ENCODE results near the gene KIF3C.
"Not testable (repeated sequence)": the region's sequence is repeated elsewhere in the genome, so short reads cannot be mapped to it uniquely, and the experiment has no call there.

The KIF3C gene

GRCh38 chr2:25909574-25909973, 72.7 kb downstream of the KIF3C start:
- DNase-seq (ENCODE audit: low spot score in 2 of 2); H3K4me3 ChIP-seq; H3K9me3 ChIP-seq; H3K27me3 ChIP-seq (ENCODE audit: low read depth); H3K36me3 ChIP-seq (replicated peaks); in situ Hi-C loops (cut with MboI; ENCODE audit: low sequenced_read_pairs): not testable (repeated sequence)
- H3K4me1 ChIP-seq, result peaks cover 26% of the 10 kb centered on the region

- no peaks in the 10 kb centered on the region for H3K27me3 ChIP-seq (ENCODE audit: low read depth)
- no peak overlapping the region for H3K4me3 ChIP-seq
- DNase-seq (ENCODE audit: low spot score in 2 of 2), result no peak
- peaks cover 5% of the 10 kb centered on the region for H3K4me1 ChIP-seq
- H3K9me3 ChIP-seq, result no peaks in the 10 kb centered on the region
- in situ Hi-C loops (cut with MboI; ENCODE audit: low sequenced_read_pairs), result no loop called here
- H3K36me3 ChIP-seq (replicated peaks), result no peaks in the 10 kb centered on the region
These were observed 77.2 kb downstream of the KIF3C start for GRCh38 chr2:25905126-25905525.

- no peaks in the 10 kb centered on the region for H3K4me1 ChIP-seq
- in situ Hi-C loops (cut with MboI; ENCODE audit: low sequenced_read_pairs), result no loop called here
- H3K27me3 ChIP-seq (ENCODE audit: low read depth), result no peaks in the 10 kb centered on the region
- no peaks in the 10 kb centered on the region for H3K36me3 ChIP-seq (replicated peaks)
- H3K9me3 ChIP-seq, result no peaks in the 10 kb centered on the region
- no peak overlapping the region for H3K4me3 ChIP-seq
- no peak for DNase-seq (ENCODE audit: low spot score in 2 of 2)
These were observed 79.0 kb downstream of the KIF3C start for GRCh38 chr2:25903216-25903776.

GRCh38 chr2:25899404-25899970, 82.8 kb downstream of the KIF3C start:
- no peaks in the 10 kb centered on the region for H3K36me3 ChIP-seq (replicated peaks)
- no peaks in the 10 kb centered on the region for H3K27me3 ChIP-seq (ENCODE audit: low read depth)
- H3K4me1 ChIP-seq, result peaks cover 17% of the 10 kb centered on the region
- no peak for DNase-seq (ENCODE audit: low spot score in 2 of 2)
- H3K4me3 ChIP-seq, result no peak overlapping the region
- no peaks in the 10 kb centered on the region for H3K9me3 ChIP-seq
- in situ Hi-C loops (cut with MboI; ENCODE audit: low sequenced_read_pairs), result no loop called here

- in situ Hi-C loops (cut with MboI; ENCODE audit: low sequenced_read_pairs), result no loop called here
- Histone ChIP-seq H3K27me3 (ENCODE audit: low read depth) (no peaks in the 10 kb centered on the region), H3K4me3 (no peak overlapping the region), H3K9me3 (no peaks in the 10 kb centered on the region), H3K36me3 (replicated peaks) (no peaks in the 10 kb centered on the region), H3K4me1 (peaks cover 17% of the 10 kb centered on the region)
- no peak for DNase-seq (ENCODE audit: low spot score in 2 of 2)
These were observed 84.8 kb downstream of the KIF3C start for GRCh38 chr2:25897506-25897905.

GRCh38 chr2:25896308-25896707, 86.0 kb downstream of the KIF3C start:
- H3K27me3 ChIP-seq (ENCODE audit: low read depth); in situ Hi-C loops (cut with MboI; ENCODE audit: low sequenced_read_pairs); DNase-seq (ENCODE audit: low spot score in 2 of 2); H3K4me3 ChIP-seq; H3K9me3 ChIP-seq; H3K36me3 ChIP-seq (replicated peaks): not testable (repeated sequence)
- H3K4me1 ChIP-seq, result peaks cover 17% of the 10 kb centered on the region

GRCh38 chr2:25895610-25896009, 86.7 kb downstream of the KIF3C start:
- no peaks in the 10 kb centered on the region for H3K27me3 ChIP-seq (ENCODE audit: low read depth)
- in situ Hi-C loops (cut with MboI; ENCODE audit: low sequenced_read_pairs), result no loop called here
- no peak overlapping the region for H3K4me3 ChIP-seq
- no peaks in the 10 kb centered on the region for H3K36me3 ChIP-seq (replicated peaks)
- peak; percentile 35 to 85 for DNase-seq (ENCODE audit: low spot score in 2 of 2)
- H3K4me1 ChIP-seq, result peaks cover 17% of the 10 kb centered on the region
- no peaks in the 10 kb centered on the region for H3K9me3 ChIP-seq

GRCh38 chr2:25895018-25895417, 87.3 kb downstream of the KIF3C start:
- in situ Hi-C loops (cut with MboI; ENCODE audit: low sequenced_read_pairs), result no loop called here
- no peak overlapping the region for H3K4me3 ChIP-seq
- H3K4me1 ChIP-seq, result peaks cover 17% of the 10 kb centered on the region
- peak in 1 of 2 experiments; percentile 23 for DNase-seq (ENCODE audit: low spot score in 2 of 2)
- H3K36me3 ChIP-seq (replicated peaks), result no peaks in the 10 kb centered on the region
- H3K9me3 ChIP-seq, result no peaks in the 10 kb centered on the region
- H3K27me3 ChIP-seq (ENCODE audit: low read depth), result no peaks in the 10 kb centered on the region

- H3K36me3 ChIP-seq (replicated peaks), result no peaks in the 10 kb centered on the region
- H3K4me3 ChIP-seq, result no peak overlapping the region
- H3K27me3 ChIP-seq (ENCODE audit: low read depth), result no peaks in the 10 kb centered on the region
- H3K9me3 ChIP-seq, result no peaks in the 10 kb centered on the region
- DNase-seq (ENCODE audit: low spot score in 2 of 2), result peak in 1 of 2 experiments; percentile 51
- in situ Hi-C loops (cut with MboI; ENCODE audit: low sequenced_read_pairs), result no loop called here
- peaks cover 17% of the 10 kb centered on the region for H3K4me1 ChIP-seq
These were observed 88.0 kb downstream of the KIF3C start for GRCh38 chr2:25894135-25894830.

GRCh38 chr2:25891672-25892071, 90.6 kb downstream of the KIF3C start:
- peaks cover 17% of the 10 kb centered on the region for H3K4me1 ChIP-seq
- in situ Hi-C loops (cut with MboI; ENCODE audit: low sequenced_read_pairs), result no loop called here
- no peaks in the 10 kb centered on the region for H3K9me3 ChIP-seq
- no peaks in the 10 kb centered on the region for H3K36me3 ChIP-seq (replicated peaks)
- no peak for DNase-seq (ENCODE audit: low spot score in 2 of 2)
- no peak overlapping the region for H3K4me3 ChIP-seq
- no peaks in the 10 kb centered on the region for H3K27me3 ChIP-seq (ENCODE audit: low read depth)

- Histone ChIP-seq H3K9me3 (no peaks in the 10 kb centered on the region), H3K4me1 (no peaks in the 10 kb centered on the region), H3K27me3 (ENCODE audit: low read depth) (no peaks in the 10 kb centered on the region), H3K4me3 (no peak overlapping the region), H3K36me3 (replicated peaks) (no peaks in the 10 kb centered on the region)
- no peak for DNase-seq (ENCODE audit: low spot score in 2 of 2)
- in situ Hi-C loops (cut with MboI; ENCODE audit: low sequenced_read_pairs), result no loop called here
These were observed 94.6 kb downstream of the KIF3C start for GRCh38 chr2:25887624-25888242.

GRCh38 chr2:25885933-25886332, 96.4 kb downstream of the KIF3C start:
- in situ Hi-C loops (cut with MboI; ENCODE audit: low sequenced_read_pairs), result no loop called here
- Histone ChIP-seq H3K27me3 (ENCODE audit: low read depth) (no peaks in the 10 kb centered on the region), H3K9me3 (no peaks in the 10 kb centered on the region), H3K4me3 (no peak overlapping the region), H3K36me3 (replicated peaks) (no peaks in the 10 kb centered on the region), H3K4me1 (no peaks in the 10 kb centered on the region)
- DNase-seq (ENCODE audit: low spot score in 2 of 2), result no peak

- H3K4me3 ChIP-seq, result no peak overlapping the region
These were observed 100.5 kb downstream of the KIF3C start for GRCh38 chr2:25881764-25882163.

GRCh38 chr2:25879133-25879730, 103.1 kb downstream of the KIF3C start:
- no peak for DNase-seq (ENCODE audit: low spot score in 2 of 2)
- in situ Hi-C loops (cut with MboI; ENCODE audit: low sequenced_read_pairs), result no loop called here
- peaks cover 4% of the 10 kb centered on the region; the same call in 1 of the 2 replicates for H3K36me3 ChIP-seq (replicated peaks)
- H3K27me3 ChIP-seq (ENCODE audit: low read depth), result no peaks in the 10 kb centered on the region
- H3K4me1 ChIP-seq, result peaks cover 14% of the 10 kb centered on the region
- H3K9me3 ChIP-seq, result no peaks in the 10 kb centered on the region
- peak overlapping the region; percentile 96 for H3K4me3 ChIP-seq

More at GRCh38 chr2:25881764-25882163, 100.5 kb downstream of the KIF3C start:
- no peaks in the 10 kb centered on the region for H3K27me3 ChIP-seq (ENCODE audit: low read depth)
- H3K4me1 ChIP-seq, result peaks cover 10% of the 10 kb centered on the region
- in situ Hi-C loops (cut with MboI; ENCODE audit: low sequenced_read_pairs), result no loop called here
- no peak for DNase-seq (ENCODE audit: low spot score in 2 of 2)
- H3K9me3 ChIP-seq, result no peaks in the 10 kb centered on the region
- peaks cover 4% of the 10 kb centered on the region; the same call in 1 of the 2 replicates for H3K36me3 ChIP-seq (replicated peaks)

All from HAP-1 (cell line).